ENCODE data around the gene VENTX. TPM values are rescaled to one million over a fixed set of nuclear protein-coding genes. Genes with fewer than 3 reads are reported as not detected.

VENTX gene, protein sequence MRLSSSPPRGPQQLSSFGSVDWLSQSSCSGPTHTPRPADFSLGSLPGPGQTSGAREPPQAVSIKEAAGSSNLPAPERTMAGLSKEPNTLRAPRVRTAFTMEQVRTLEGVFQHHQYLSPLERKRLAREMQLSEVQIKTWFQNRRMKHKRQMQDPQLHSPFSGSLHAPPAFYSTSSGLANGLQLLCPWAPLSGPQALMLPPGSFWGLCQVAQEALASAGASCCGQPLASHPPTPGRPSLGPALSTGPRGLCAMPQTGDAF
- total RNA-seq = 1 to 10 TPM; 5.1 to 9.5 TPM

GRCh38 chr10:133237588-133238465 is at the start of gene VENTX:
Gene VENTX (plus strand): TSS chr10:133237855. CDS start chr10:133237915, 60 bp downstream.
- Histone ChIP-seq H3K27me3 (replicated peaks; ENCODE audit: insufficient read depth) (no peaks in the 10 kb centered on the region), H3K9me3 (no peaks in the 10 kb centered on the region), H3K27ac (no peak within 1 kb of the TSS), H3K4me3 (peak within 1 kb of the TSS; percentile 52), H3K4me1 (ENCODE audit: control insufficient read depth in 1 of 2, low read depth in 2 of 2) (peaks cover 0 to 18% of the 10 kb centered on the region in 2 donors), H3K36me3 (no peaks in the 10 kb centered on the region)
- TF ChIP-seq, protein P1, sequence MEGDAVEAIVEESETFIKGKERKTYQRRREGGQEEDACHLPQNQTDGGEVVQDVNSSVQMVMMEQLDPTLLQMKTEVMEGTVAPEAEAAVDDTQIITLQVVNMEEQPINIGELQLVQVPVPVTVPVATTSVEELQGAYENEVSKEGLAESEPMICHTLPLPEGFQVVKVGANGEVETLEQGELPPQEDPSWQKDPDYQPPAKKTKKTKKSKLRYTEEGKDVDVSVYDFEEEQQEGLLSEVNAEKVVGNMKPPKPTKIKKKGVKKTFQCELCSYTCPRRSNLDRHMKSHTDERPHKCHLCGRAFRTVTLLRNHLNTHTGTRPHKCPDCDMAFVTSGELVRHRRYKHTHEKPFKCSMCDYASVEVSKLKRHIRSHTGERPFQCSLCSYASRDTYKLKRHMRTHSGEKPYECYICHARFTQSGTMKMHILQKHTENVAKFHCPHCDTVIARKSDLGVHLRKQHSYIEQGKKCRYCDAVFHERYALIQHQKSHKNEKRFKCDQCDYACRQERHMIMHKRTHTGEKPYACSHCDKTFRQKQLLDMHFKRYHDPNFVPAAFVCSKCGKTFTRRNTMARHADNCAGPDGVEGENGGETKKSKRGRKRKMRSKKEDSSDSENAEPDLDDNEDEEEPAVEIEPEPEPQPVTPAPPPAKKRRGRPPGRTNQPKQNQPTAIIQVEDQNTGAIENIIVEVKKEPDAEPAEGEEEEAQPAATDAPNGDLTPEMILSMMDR (IDR thresholded peaks at IDR 0.05) = no peak
- ATAC-seq (ENCODE audit: insufficient number of reproducible peaks, low FRiP score, low read depth) = no peak
- DNase-seq (ENCODE audit: low spot score) = no peak

- H3K9me3 ChIP-seq = peaks cover 2% of the 10 kb centered on the region
- ATAC-seq (ENCODE audit: insufficient number of reproducible peaks, low FRiP score, low read depth) (no peak), DNase-seq (ENCODE audit: low spot score) (no peak)
- H3K4me3 ChIP-seq = no peak overlapping the region
- no peak overlapping the region for H3K27ac ChIP-seq
- TF ChIP-seq, protein P1 (IDR thresholded peaks at IDR 0.05) = no peak
- no peaks in the 10 kb centered on the region for H3K27me3 ChIP-seq (replicated peaks; ENCODE audit: insufficient read depth)
- no peaks in the 10 kb centered on the region for H3K4me1 ChIP-seq (ENCODE audit: control insufficient read depth in 1 of 2, low read depth in 2 of 2)
- no peaks in the 10 kb centered on the region for H3K36me3 ChIP-seq
Observed at GRCh38 chr10:133187906-133188681, 49.6 kb upstream of the VENTX start.

- ATAC-seq (ENCODE audit: insufficient number of reproducible peaks, low FRiP score, low read depth) (no peak), DNase-seq (ENCODE audit: low spot score) (no peak)
- no peak overlapping the region for H3K4me3 ChIP-seq
- TF ChIP-seq, protein P1 (IDR thresholded peaks at IDR 0.05) = no peak
- no peaks in the 10 kb centered on the region for H3K4me1 ChIP-seq (ENCODE audit: control insufficient read depth in 1 of 2, low read depth in 2 of 2)
- H3K27me3 ChIP-seq (replicated peaks; ENCODE audit: insufficient read depth) = no peaks in the 10 kb centered on the region
- H3K36me3 ChIP-seq = no peaks in the 10 kb centered on the region
- H3K9me3 ChIP-seq = peaks cover 3% of the 10 kb centered on the region
- no peak overlapping the region for H3K27ac ChIP-seq
Observed at GRCh38 chr10:133189256-133189655, 48.4 kb upstream of the VENTX start.

DNA sequence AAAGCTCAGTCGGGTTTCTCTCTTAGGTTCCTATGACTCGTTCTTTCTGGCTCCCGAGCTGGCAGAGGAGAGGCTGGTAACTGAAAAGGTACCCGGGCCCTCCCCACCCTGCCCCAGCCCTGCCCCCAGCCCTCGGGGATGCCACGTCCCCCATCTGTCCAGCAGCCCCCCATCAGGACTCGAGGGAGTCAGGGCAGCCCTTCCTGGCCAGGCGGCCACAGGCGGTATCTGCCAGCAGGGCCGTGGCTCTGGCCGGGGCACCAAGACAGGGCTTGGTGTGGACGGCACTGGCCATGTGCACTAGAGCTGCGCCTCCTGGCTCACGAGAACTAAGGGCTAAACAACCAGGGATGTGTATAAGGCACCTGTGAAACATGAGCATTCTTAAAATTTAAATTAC is 47.9 kb upstream of the VENTX start:
- peaks cover 3% of the 10 kb centered on the region for H3K9me3 ChIP-seq
- H3K36me3 ChIP-seq = no peaks in the 10 kb centered on the region
- DNase-seq (ENCODE audit: low spot score) (no peak), ATAC-seq (ENCODE audit: insufficient number of reproducible peaks, low FRiP score, low read depth) (no peak)
- TF ChIP-seq, protein P1 (IDR thresholded peaks at IDR 0.05) = no peak
- H3K27me3 ChIP-seq (replicated peaks; ENCODE audit: insufficient read depth) = no peaks in the 10 kb centered on the region
- no peak overlapping the region for H3K27ac ChIP-seq
- H3K4me3 ChIP-seq = no peak overlapping the region
- no peaks in the 10 kb centered on the region for H3K4me1 ChIP-seq (ENCODE audit: control insufficient read depth in 1 of 2, low read depth in 2 of 2)

DNA sequence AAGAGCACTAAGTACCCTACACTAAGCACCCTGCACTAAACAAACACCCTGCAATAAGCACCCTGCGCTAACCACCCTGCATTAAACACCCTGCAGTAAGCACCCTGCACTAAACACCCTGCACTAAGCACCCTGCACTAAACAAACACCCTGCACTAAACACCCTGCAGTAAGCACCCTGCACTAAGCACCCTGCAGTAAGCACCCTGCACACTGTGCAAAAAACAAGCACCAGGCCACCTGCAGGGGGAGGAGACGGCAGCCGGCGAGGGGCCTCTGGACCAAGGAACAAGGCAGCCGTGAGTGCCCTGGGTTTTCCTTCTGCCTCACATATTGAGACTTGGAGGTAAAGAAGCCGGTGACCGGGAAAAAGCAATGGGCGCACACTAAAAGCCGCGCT is 47.4 kb upstream of the VENTX start:
- no peaks in the 10 kb centered on the region for H3K27me3 ChIP-seq (replicated peaks; ENCODE audit: insufficient read depth)
- ATAC-seq (ENCODE audit: insufficient number of reproducible peaks, low FRiP score, low read depth) = no peak

More for the DNA sequence above, 47.4 kb upstream of the VENTX start:
- H3K9me3 ChIP-seq = peaks cover 3% of the 10 kb centered on the region
- no peak overlapping the region for H3K27ac ChIP-seq
- no peaks in the 10 kb centered on the region for H3K4me1 ChIP-seq (ENCODE audit: control insufficient read depth in 1 of 2, low read depth in 2 of 2)
- no peak for DNase-seq (ENCODE audit: low spot score)
- TF ChIP-seq, protein P1 (IDR thresholded peaks at IDR 0.05) = no peak
- no peaks in the 10 kb centered on the region for H3K36me3 ChIP-seq
- H3K4me3 ChIP-seq = no peak overlapping the region
